Activated B cell treated with CpG ODN at 0.5 μM for 24 hours (primary cell): ENCODE measurements around the gene RHOF. TPM values are rescaled to one million over a fixed set of nuclear protein-coding genes. Genes with fewer than 3 reads are reported as not detected.

Experiments used
- ATAC-seq: fragments of 200-7000 bp; cut with Tn5 transposase; one replicate; pipeline ENCODE4 v1.10.0; 2021; ENCODE audit warnings: low read depth, mild to moderate bottlenecking, moderate library complexity
- CTCF ChIA-PET: fragments of 350-600 bp; sonication (Branson Sonifier 250); formaldehyde crosslinking; loops from one replicate; lab custom pipeline; 2021; ENCODE audit warnings: antibody characterized with exemption; lab: Charles Lee
- POLR2A ChIA-PET: fragments of 350-600 bp; sonication (Branson Sonifier 250); formaldehyde crosslinking; loops from one replicate; lab custom pipeline; 2021; ENCODE audit warnings: antibody characterized with exemption; lab: Charles Lee
- DNase-seq: peaks from one replicate; pipeline ENCODE4 v3.0.0; 2022
- H3K27ac Mint-ChIP-seq: one replicate; pipeline ENCODE4 v1.8.0; 2020; ENCODE audit warnings: mixed read lengths
- H3K27me3 Mint-ChIP-seq: one replicate; pipeline ENCODE4 v1.8.0; 2021; ENCODE audit warnings: mixed read lengths
- H3K36me3 Mint-ChIP-seq: one replicate; pipeline ENCODE4 v1.8.0; 2021; ENCODE audit warnings: low read depth, mixed read lengths
- H3K4me1 Mint-ChIP-seq: one replicate; pipeline ENCODE4 v1.8.0; 2021; ENCODE audit warnings: mixed read lengths
- H3K4me3 Mint-ChIP-seq: one replicate; pipeline ENCODE4 v1.8.0; 2020; ENCODE audit warnings: mild to moderate bottlenecking, mixed read lengths
- H3K9me3 Mint-ChIP-seq: one replicate; pipeline ENCODE4 v1.8.0; 2020; ENCODE audit warnings: mixed read lengths
- CTCF ChIP-seq: fragments of 200-600 bp; IDR thresholded peaks from one replicate; pipeline ENCODE4 v1.8.0; 2022; ENCODE audit warnings: antibody characterized with exemption, mild to moderate bottlenecking
- intact Hi-C: fragments of 100-400 bp; cut with micrococcal nuclease; formaldehyde crosslinking; loops from one replicate; pipeline ENCODE4 v1.15.1; 2024
- total RNA-seq: library from RNA; stranded (reverse); gene quantifications from 2 replicates; pipeline ENCODE4 v1.2.3, GENCODE V29; 2022

Gene RHOF
- total RNA-seq, 1 donor from 2014 or later = 142 TPM

- H3K9me3 Mint-ChIP-seq = no peaks in the 10 kb centered on the region
- H3K4me1 Mint-ChIP-seq = peaks cover 95% of the 10 kb centered on the region
- peaks cover 65% of the 10 kb centered on the region for H3K36me3 Mint-ChIP-seq
- ChIA-PET POLR2A (interaction anchor here (0.5 to 33.0 kb wide), 4 partner anchors 16 to 385 kb away, joined by 3 to 1155 read pairs (median 7); partner anchors contain the start of genes RHOF and SETD1B), CTCF (no interaction called here)
- TF ChIP-seq CTCF = no peak
- intact Hi-C loops = no loop called here
- DNase-seq (no peak), ATAC-seq (no peak)
- H3K4me3 Mint-ChIP-seq = peak overlapping the region; percentile 15
- no peaks in the 10 kb centered on the region for H3K27me3 Mint-ChIP-seq
- peak overlapping the region; percentile 99 for H3K27ac Mint-ChIP-seq
Measured at GRCh38 chr12:121786440-121786825, 7.1 kb downstream of the RHOF start.

- intact Hi-C loops = no loop called here
- H3K27ac Mint-ChIP-seq = peak overlapping the region; percentile 88
- CTCF ChIA-PET = interaction anchor here (15.0 kb wide), 1 partner anchor 8 kb away, joined by 387 read pairs; the partner anchor contains the start of gene RHOF
Measured at GRCh38 chr12:121784460-121784859, 9.0 kb downstream of the RHOF start.

GRCh38 chr12:121783766-121784165 lies 9.7 kb downstream of the RHOF start:
- Mint-ChIP-seq H3K27ac (peak overlapping the region; percentile 88), H3K4me3 (peak overlapping the region; percentile 55), H3K27me3 (no peaks in the 10 kb centered on the region), H3K36me3 (peaks cover 67% of the 10 kb centered on the region), H3K4me1 (peaks cover 85% of the 10 kb centered on the region), H3K9me3 (no peaks in the 10 kb centered on the region)
- ChIA-PET CTCF (interaction anchor here (15.0 kb wide), 1 partner anchor 9 kb away, joined by 387 read pairs; the partner anchor contains the start of gene RHOF), POLR2A (interaction anchor here (0.7 to 33.0 kb wide), 2 partner anchors 19 to 445 kb away, joined by 5 to 1155 read pairs; partner anchors contain the start of genes RHOF and SETD1B)
- no peak for TF ChIP-seq CTCF
- ATAC-seq (no peak), DNase-seq (no peak)
- intact Hi-C loops = no loop called here

More at GRCh38 chr12:121784460-121784859, 9.0 kb downstream of the RHOF start:
- DNase-seq (no peak), ATAC-seq (no peak)
- Mint-ChIP-seq H3K36me3 (peaks cover 60% of the 10 kb centered on the region), H3K4me3 (peak overlapping the region; percentile 72), H3K4me1 (peaks cover 88% of the 10 kb centered on the region), H3K27me3 (no peaks in the 10 kb centered on the region), H3K9me3 (no peaks in the 10 kb centered on the region)
- POLR2A ChIA-PET = interaction anchor here (0.6 to 33.0 kb wide), 5 partner anchors 10 to 880 kb away, joined by 3 to 1155 read pairs (median 5); partner anchors contain the start of genes RHOF and SETD1B
- TF ChIP-seq CTCF = no peak

- Mint-ChIP-seq H3K4me3 (peak overlapping the region; percentile 84), H3K9me3 (no peaks in the 10 kb centered on the region), H3K27ac (peak overlapping the region; percentile 98), H3K4me1 (peaks cover 74% of the 10 kb centered on the region), H3K36me3 (peaks cover 67% of the 10 kb centered on the region), H3K27me3 (no peaks in the 10 kb centered on the region)
- TF ChIP-seq CTCF = no peak
- intact Hi-C loops = loop anchor here (1.0 kb wide), 1 partner anchor 8 kb away; no protein-coding TSS in a partner anchor
- POLR2A ChIA-PET = interaction anchor here (0.5 to 33.0 kb wide), 12 partner anchors 20 to 931 kb away, joined by 3 to 1155 read pairs (median 3); partner anchors contain the start of genes PSMD9, RHOF, SETD1B and TMEM120B
- DNase-seq = peak; percentile 61
- CTCF ChIA-PET = interaction anchor here (1.2 to 15.0 kb wide), 7 partner anchors 9 to 107 kb away, joined by 3 to 387 read pairs (median 4); partner anchors contain the start of gene RHOF
- ATAC-seq = peak; percentile 76
Measured at GRCh38 chr12:121781998-121782979, 11.2 kb downstream of the RHOF start.
